ENCODE measurements around the gene RHBDL3.

- no peak for TF ChIP-seq CTCF (optimal IDR thresholded peaks at IDR 0.05 in 1 of 3, IDR thresholded peaks at IDR 0.05 in 1 of 3, conservative IDR thresholded peaks at IDR 0.05 in 1 of 3; ENCODE audit: extremely low read depth in 1 of 3, insufficient read depth in 2 of 3, low read length in 3 of 3)
- TF ChIP-seq EZH2 (IDR thresholded peaks at IDR 0.05; ENCODE audit: low read length), result no peak
These were observed 23.0 kb downstream of the RHBDL3 start for GRCh38 chr17:32288615-32289014.

Measured in keratinocyte (primary cell).